ENCODE measurements around the gene IP6K3. TPM values are rescaled to one million over a fixed set of nuclear protein-coding genes. Genes with fewer than 3 reads are reported as not detected.

Gene IP6K3
- total RNA-seq, 2 donors from 2014 or later = 2.5 to 3.1 TPM

DNA sequence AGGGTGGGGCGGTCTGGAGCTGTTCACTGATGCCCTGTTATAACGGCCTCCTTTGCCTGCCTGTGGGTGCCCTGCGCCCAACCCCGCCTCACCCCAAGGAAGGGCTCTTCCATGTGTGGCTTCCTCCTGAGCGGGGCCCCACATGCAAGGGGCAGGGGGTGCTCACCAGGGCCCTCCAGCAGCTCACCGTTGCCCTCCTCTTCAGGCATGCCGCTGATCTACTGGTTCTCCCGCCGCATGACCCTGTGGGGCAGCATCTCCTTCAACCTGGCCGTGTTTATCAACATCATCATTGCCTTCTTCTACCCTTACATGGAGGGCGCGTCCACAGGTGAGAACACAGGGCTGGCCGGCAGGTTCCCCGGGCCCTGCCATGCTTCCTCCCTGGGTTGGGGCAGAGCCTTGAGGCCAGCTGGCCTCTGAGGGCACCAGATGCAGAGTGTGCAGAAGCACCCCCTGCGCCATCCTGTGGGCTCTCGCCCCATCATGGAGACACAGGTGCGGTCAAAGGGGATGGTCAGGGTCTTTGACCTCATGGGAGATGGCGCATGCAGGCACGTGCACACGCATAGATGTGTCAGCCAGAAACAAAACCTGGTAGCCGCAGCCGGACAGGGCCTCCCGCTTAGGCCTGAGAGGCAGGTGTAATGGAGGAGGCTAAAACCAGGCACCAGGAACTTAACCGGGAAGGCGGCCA, 58.1 kb downstream of the IP6K3 start:
- intact Hi-C loops (cut with DNase I) = no loop called here
- peaks cover 0 to 24% of the 10 kb centered on the region in 2 donors for H3K36me3 ChIP-seq
- H3K27me3 ChIP-seq (replicated peaks; ENCODE audit: insufficient read depth) = no peaks in the 10 kb centered on the region
- H3K9me3 ChIP-seq = no peaks in the 10 kb centered on the region
- H3K4me1 ChIP-seq (replicated peaks) = no peaks in the 10 kb centered on the region
- no peak for DNase-seq (ENCODE audit: low spot score)
- H3K27ac ChIP-seq = no peak overlapping the region
- no peak overlapping the region for H3K4me3 ChIP-seq
- no peak for TF ChIP-seq POLR2A (IDR thresholded peaks at IDR 0.05)
- TF ChIP-seq POLR2AphosphoS5 (IDR thresholded peaks at IDR 0.05) = no peak
- TF ChIP-seq, protein P1, sequence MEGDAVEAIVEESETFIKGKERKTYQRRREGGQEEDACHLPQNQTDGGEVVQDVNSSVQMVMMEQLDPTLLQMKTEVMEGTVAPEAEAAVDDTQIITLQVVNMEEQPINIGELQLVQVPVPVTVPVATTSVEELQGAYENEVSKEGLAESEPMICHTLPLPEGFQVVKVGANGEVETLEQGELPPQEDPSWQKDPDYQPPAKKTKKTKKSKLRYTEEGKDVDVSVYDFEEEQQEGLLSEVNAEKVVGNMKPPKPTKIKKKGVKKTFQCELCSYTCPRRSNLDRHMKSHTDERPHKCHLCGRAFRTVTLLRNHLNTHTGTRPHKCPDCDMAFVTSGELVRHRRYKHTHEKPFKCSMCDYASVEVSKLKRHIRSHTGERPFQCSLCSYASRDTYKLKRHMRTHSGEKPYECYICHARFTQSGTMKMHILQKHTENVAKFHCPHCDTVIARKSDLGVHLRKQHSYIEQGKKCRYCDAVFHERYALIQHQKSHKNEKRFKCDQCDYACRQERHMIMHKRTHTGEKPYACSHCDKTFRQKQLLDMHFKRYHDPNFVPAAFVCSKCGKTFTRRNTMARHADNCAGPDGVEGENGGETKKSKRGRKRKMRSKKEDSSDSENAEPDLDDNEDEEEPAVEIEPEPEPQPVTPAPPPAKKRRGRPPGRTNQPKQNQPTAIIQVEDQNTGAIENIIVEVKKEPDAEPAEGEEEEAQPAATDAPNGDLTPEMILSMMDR (IDR thresholded peaks at IDR 0.05) = no peak
- 94% methylated on average over 24 of the region's 25 CpGs for WGBS

DNA sequence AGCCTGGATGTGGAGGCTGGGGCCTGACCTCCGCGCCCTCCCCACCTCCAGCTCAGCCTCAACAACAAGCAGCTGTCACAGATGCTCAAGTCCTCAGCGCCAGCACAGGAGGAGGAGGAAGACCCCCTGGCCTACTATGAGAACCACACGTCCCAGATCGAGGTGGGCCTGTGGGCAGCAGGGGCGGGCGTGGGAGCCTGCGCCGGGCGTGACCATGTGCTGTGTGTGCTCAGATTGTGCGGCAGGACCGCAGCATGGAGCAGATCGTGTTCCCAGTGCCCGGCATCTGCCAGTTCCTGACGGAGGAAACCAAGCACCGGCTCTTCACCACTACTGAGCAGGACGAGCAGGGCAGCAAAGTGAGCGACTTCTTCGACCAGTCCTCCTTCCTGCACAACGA, 58.7 kb downstream of the IP6K3 start:
- no peak for DNase-seq (ENCODE audit: low spot score)
- Histone ChIP-seq H3K4me3 (no peak overlapping the region), H3K9me3 (no peaks in the 10 kb centered on the region), H3K27me3 (replicated peaks; ENCODE audit: insufficient read depth) (no peaks in the 10 kb centered on the region), H3K36me3 (peaks cover 0 to 24% of the 10 kb centered on the region in 2 donors), H3K27ac (no peak overlapping the region), H3K4me1 (replicated peaks) (no peaks in the 10 kb centered on the region)
- intact Hi-C loops (cut with DNase I) = no loop called here
- TF ChIP-seq POLR2AphosphoS5 (IDR thresholded peaks at IDR 0.05) = no peak
- TF ChIP-seq, protein P1 (IDR thresholded peaks at IDR 0.05) = no peak
- TF ChIP-seq POLR2A (IDR thresholded peaks at IDR 0.05) = no peak
- WGBS = 93% methylated on average over 19 of the region's 20 CpGs

DNA sequence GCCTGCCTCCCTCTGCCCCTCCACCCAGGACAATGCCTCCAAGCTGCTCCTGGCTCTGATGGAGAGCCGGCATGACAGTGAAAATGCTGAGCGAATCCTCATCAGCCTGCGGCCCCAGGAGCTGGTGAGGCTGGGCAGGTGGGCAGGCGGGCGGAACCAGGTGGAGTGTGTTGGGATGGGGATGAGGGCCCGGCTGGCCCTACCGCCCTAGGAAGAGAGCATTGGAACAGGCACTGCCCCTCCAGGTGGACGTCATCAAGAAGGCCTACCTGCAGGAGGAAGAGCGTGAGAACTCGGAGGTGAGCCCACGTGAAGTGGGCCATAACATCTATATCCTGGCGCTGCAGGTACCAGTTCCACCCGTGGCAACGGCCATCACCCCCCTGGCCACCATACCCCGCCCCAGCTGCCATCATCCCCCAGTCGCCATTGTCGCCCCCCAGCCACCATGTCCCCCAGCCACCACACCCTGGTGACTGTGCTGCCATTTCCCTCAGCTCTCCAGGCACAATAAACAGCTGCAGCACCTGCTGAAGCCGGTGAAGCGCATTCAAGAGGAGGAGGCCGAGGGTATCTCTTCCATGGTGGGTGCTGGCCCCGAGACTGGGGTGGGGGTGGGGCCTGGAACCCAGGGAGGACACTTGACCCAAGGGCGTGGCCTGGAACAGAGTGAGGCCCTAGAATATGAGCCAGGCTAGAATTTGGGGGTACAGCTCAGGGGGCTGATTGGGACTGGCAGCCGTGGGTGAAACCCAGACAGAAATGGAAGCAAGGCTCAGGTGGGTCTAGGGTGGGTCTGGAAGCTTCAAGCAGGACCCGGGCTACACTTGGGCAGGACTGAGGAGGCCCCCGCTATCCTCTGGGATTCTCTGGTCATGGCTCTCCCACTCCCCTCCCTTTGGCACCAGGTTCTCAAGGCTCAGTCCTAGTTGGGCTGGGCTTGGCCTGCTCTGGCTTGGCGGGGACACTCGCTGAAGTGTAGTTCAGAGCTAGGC, 59.4 kb downstream of the IP6K3 start:
- no peak overlapping the region for H3K27ac ChIP-seq
- H3K27me3 ChIP-seq (replicated peaks; ENCODE audit: insufficient read depth) = no peaks in the 10 kb centered on the region
- no peaks in the 10 kb centered on the region for H3K9me3 ChIP-seq
- TF ChIP-seq, protein P1 (IDR thresholded peaks at IDR 0.05) = no peak
- TF ChIP-seq POLR2A (IDR thresholded peaks at IDR 0.05) (no peak), POLR2AphosphoS5 (IDR thresholded peaks at IDR 0.05) (no peak)
- no peak for DNase-seq (ENCODE audit: low spot score)
- 90% methylated on average over 27 of the region's 27 CpGs for WGBS
- intact Hi-C loops (cut with DNase I) = no loop called here
- no peaks in the 10 kb centered on the region for H3K4me1 ChIP-seq (replicated peaks)
- H3K36me3 ChIP-seq = peaks cover 0 to 24% of the 10 kb centered on the region in 2 donors
- H3K4me3 ChIP-seq = no peak overlapping the region

DNA sequence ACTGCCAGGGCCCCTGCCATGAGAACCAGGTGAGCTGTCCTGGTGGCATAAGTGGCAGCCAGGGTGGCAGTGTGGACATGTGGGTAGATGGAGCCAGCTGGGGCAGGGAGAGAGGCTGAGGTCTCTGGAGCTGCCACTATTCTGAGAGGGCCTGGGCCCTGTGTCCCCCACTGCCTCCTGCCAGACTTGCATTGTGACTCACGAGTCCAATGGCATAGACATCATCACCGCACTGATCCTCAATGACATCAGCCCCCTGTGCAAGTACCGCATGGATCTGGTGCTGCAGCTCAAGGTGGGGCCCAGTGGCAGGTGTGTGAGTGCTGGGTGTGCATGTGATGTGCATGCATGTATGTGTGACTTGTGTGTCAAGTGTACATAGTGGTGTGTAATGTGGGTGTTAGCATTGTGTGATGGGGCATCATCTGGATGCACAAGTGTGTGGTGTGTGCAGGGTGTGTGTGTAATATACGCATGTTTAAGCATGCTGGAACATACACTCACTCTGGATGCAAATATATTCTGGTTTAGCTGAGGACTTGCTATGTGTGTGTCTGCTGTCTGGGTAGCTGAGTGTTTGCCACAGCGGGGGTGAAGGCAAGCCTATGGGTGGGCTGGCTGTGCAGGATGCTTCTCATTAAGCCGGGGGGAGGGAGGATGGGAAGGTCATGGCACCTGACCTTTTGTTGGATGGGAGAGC, 60.3 kb downstream of the IP6K3 start:
- no peak overlapping the region for H3K4me3 ChIP-seq
- no peak for DNase-seq (ENCODE audit: low spot score)
- H3K27me3 ChIP-seq (replicated peaks; ENCODE audit: insufficient read depth) = no peaks in the 10 kb centered on the region
- no peaks in the 10 kb centered on the region for H3K9me3 ChIP-seq
- WGBS = 82% methylated on average over 6 of the region's 6 CpGs
- TF ChIP-seq, protein P1 (IDR thresholded peaks at IDR 0.05) = no peak
- TF ChIP-seq POLR2AphosphoS5 (IDR thresholded peaks at IDR 0.05) = no peak
- no peak for TF ChIP-seq POLR2A (IDR thresholded peaks at IDR 0.05)
- H3K36me3 ChIP-seq = peaks cover 0 to 24% of the 10 kb centered on the region in 2 donors
- no peak overlapping the region for H3K27ac ChIP-seq
- no peaks in the 10 kb centered on the region for H3K4me1 ChIP-seq (replicated peaks)
- intact Hi-C loops (cut with DNase I) = no loop called here
